ENCODE data around the gene ATG4C.

ATG4C gene

DNA sequence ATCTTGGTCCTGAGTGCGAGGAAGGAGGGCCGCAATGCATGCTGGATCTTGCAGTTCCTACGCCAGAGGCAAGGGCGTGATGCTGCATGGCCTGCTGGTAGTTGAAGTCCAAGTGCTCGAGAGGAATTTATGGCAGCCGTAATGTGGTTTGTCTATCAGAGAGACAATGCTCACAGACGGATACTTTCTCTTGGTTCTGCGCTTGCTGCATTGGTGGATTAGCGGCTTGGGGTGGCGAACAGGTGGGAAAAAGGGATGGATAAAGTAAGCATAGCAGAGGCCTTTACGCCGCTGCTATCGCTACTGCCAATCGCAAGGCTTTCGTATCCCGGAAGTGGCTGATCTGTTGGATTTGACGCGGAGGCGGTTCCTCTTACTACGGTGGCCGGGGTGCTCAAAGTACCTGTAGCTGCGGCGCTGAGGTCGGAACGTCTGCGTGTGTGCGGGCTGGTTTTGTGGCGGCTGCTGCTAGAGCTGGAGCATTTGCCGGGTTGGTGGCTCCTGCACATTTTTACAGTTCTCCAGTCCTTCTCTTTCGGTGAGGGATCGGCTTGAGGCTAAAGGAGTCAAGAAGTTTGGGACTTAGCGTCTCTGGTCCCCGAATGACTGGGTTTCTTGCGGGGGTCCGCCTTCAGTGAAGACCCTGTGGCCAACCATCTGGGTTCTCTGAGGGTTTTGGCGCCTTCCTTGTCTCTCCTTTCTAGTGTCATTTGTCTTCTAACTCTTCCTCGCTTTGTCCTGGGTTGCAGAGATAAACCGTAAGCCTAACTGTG is at the start of gene ATG4C (continued):
- TF ChIP-seq, protein P1, sequence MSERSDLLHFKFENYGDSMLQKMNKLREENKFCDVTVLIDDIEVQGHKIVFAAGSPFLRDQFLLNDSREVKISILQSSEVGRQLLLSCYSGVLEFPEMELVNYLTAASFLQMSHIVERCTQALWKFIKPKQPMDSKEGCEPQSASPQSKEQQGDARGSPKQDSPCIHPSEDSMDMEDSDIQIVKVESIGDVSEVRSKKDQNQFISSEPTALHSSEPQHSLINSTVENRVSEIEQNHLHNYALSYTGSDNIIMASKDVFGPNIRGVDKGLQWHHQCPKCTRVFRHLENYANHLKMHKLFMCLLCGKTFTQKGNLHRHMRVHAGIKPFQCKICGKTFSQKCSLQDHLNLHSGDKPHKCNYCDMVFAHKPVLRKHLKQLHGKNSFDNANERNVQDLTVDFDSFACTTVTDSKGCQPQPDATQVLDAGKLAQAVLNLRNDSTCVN (tag by site-specific recombination; optimal IDR thresholded peaks at IDR 0.05), result peak; percentile 38
- TF ChIP-seq SETDB1 (IDR thresholded peaks at IDR 0.05; ENCODE audit: insufficient read length, low read length) (no peak), SP2 (tag by site-specific recombination; IDR thresholded peaks at IDR 0.05) (peak; percentile 91), ZNF664 (tag by site-specific recombination; IDR thresholded peaks at IDR 0.05) (no peak), ZSCAN5A (tag by site-specific recombination; IDR thresholded peaks at IDR 0.05) (0 out of 2 replicates have a peak, but pooled peaks have one; percentile 43), REPIN1 (tag by site-specific recombination; IDR thresholded peaks at IDR 0.05; ENCODE audit: low read depth) (no peak), ZNF544 (tag by site-specific recombination; IDR thresholded peaks at IDR 0.05) (no peak), ZNF280C (tag by site-specific recombination; IDR thresholded peaks at IDR 0.05) (no peak), HOXA7 (CRISPR knock-in tag; IDR thresholded peaks at IDR 0.05; ENCODE audit: borderline replicate concordance) (no peak), MYNN (tag by site-specific recombination; IDR thresholded peaks at IDR 0.05; ENCODE audit: borderline replicate concordance) (no peak), HOXC10 (CRISPR knock-in tag; IDR thresholded peaks at IDR 0.05) (no peak), ZNF585B (tag by site-specific recombination; IDR thresholded peaks at IDR 0.05) (no peak), ZNF302 (tag by site-specific recombination; IDR thresholded peaks at IDR 0.05; ENCODE audit: low read depth) (no peak), GFI1B (tag by site-specific recombination; IDR thresholded peaks at IDR 0.05) (no peak), EGR2 (tag by site-specific recombination; IDR thresholded peaks at IDR 0.05; ENCODE audit: low read depth) (peak; percentile 68; the same call in 1 of the 2 replicates), ZNF792 (tag by site-specific recombination; IDR thresholded peaks at IDR 0.05) (no peak), ZNF202 (tag by site-specific recombination; IDR thresholded peaks at IDR 0.05; ENCODE audit: borderline replicate concordance) (no peak), WT1 (tag by site-specific recombination; IDR thresholded peaks at IDR 0.05) (no peak), ZNF660 (tag by site-specific recombination; IDR thresholded peaks at IDR 0.05) (peak; percentile 80), SP7 (tag by site-specific recombination; IDR thresholded peaks at IDR 0.05) (peak; percentile 78; the same call in 1 of the 2 replicates), ZNF292 (tag by site-specific recombination; IDR thresholded peaks at IDR 0.05; ENCODE audit: borderline replicate concordance, low read depth) (no peak), ZNF571 (tag by site-specific recombination; IDR thresholded peaks at IDR 0.05) (no peak), SCRT2 (tag by site-specific recombination; IDR thresholded peaks at IDR 0.05) (peak; percentile 100), SCRT1 (tag by site-specific recombination; IDR thresholded peaks at IDR 0.05; ENCODE audit: borderline replicate concordance) (peak; percentile 99), ZNF274 (IDR thresholded peaks at IDR 0.05; ENCODE audit: low read length) (no peak), ZNF274 (tag by site-specific recombination; IDR thresholded peaks at IDR 0.05; ENCODE audit: borderline replicate concordance) (no peak), ZXDB (tag by site-specific recombination; IDR thresholded peaks at IDR 0.05) (peak; percentile 94; the same call in 1 of the 2 replicates), ZNF266 (tag by site-specific recombination; IDR thresholded peaks at IDR 0.05; ENCODE audit: low read depth) (no peak)
- TF ChIP-seq, protein P2, sequence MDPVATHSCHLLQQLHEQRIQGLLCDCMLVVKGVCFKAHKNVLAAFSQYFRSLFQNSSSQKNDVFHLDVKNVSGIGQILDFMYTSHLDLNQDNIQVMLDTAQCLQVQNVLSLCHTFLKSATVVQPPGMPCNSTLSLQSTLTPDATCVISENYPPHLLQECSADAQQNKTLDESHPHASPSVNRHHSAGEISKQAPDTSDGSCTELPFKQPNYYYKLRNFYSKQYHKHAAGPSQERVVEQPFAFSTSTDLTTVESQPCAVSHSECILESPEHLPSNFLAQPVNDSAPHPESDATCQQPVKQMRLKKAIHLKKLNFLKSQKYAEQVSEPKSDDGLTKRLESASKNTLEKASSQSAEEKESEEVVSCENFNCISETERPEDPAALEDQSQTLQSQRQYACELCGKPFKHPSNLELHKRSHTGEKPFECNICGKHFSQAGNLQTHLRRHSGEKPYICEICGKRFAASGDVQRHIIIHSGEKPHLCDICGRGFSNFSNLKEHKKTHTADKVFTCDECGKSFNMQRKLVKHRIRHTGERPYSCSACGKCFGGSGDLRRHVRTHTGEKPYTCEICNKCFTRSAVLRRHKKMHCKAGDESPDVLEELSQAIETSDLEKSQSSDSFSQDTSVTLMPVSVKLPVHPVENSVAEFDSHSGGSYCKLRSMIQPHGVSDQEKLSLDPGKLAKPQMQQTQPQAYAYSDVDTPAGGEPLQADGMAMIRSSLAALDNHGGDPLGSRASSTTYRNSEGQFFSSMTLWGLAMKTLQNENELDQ (tag by site-specific recombination; IDR thresholded peaks at IDR 0.05; ENCODE audit: low read depth), result no peak
- TF ChIP-seq, protein P3, sequence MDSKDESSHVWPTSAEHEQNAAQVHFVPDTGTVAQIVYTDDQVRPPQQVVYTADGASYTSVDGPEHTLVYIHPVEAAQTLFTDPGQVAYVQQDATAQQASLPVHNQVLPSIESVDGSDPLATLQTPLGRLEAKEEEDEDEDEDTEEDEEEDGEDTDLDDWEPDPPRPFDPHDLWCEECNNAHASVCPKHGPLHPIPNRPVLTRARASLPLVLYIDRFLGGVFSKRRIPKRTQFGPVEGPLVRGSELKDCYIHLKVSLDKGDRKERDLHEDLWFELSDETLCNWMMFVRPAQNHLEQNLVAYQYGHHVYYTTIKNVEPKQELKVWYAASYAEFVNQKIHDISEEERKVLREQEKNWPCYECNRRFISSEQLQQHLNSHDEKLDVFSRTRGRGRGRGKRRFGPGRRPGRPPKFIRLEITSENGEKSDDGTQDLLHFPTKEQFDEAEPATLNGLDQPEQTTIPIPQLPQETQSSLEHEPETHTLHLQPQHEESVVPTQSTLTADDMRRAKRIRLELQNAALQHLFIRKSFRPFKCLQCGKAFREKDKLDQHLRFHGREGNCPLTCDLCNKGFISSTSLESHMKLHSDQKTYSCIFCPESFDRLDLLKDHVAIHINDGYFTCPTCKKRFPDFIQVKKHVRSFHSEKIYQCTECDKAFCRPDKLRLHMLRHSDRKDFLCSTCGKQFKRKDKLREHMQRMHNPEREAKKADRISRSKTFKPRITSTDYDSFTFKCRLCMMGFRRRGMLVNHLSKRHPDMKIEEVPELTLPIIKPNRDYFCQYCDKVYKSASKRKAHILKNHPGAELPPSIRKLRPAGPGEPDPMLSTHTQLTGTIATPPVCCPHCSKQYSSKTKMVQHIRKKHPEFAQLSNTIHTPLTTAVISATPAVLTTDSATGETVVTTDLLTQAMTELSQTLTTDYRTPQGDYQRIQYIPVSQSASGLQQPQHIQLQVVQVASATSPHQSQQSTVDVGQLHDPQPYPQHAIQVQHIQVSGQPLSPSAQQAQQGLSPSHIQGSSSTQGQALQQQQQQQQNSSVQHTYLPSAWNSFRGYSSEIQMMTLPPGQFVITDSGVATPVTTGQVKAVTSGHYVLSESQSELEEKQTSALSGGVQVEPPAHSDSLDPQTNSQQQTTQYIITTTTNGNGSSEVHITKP (tag by site-specific recombination; IDR thresholded peaks at IDR 0.05), result peak; percentile 46
